Activated T-cell treated with anti-CD3 and anti-CD28 coated beads for 48 hours (primary cell): ENCODE measurements around the gene C5orf24.
"Not testable (repeated sequence)": the region's sequence is repeated elsewhere in the genome, so short reads cannot be mapped to it uniquely, and the experiment has no call there.

Experiments
- DNase-seq: peaks from one replicate; pipeline ENCODE4 v3.0.0-alpha.2; 2020; ENCODE audit warnings: low read depth

C5orf24 gene

DNA sequence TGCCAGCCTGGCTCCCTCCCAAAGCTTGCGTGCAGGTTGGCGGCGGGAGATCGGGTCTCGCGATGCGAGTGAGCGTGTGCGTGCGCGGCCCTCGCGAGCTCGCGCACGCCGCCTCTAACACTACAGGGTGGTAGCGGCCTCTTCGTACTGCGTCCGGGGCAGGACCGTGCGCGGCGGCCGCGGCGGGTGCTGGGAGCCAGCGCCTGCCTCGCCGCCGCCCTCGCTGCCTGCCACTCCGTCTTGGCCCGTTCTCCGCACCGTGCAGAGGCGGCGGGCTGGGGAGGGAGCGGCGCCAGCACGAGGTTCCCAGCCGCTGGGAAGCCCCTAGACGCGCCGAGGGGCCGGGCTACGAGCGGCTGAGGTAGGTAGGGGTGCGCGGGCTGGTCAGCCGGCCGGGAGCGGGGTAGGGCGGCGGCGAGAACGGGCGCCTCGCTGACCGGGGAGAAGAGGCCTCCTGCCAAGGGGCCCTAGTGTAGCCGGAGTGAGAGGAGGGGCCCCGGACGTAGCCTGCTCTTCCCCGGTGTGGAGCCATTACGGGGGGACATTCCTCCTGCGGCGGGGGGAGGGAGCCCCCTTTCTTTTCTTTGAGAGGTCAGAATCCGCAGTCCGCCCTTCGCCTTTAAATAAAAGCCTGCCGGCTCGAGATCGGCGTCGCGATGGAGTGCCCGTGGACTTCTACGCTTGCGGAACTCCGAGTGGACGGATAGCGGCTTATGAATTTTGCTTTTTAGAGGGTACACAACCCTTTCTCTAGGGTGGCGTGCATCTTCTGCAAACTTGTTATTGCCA, at the start of gene C5orf24:
C5orf24 (plus strand) TSS at position 117 of the 789 bp plus-strand sequence. CDS start 8,933 bp downstream, outside the sequence.
- DNase-seq: peak; percentile 91

DNA sequence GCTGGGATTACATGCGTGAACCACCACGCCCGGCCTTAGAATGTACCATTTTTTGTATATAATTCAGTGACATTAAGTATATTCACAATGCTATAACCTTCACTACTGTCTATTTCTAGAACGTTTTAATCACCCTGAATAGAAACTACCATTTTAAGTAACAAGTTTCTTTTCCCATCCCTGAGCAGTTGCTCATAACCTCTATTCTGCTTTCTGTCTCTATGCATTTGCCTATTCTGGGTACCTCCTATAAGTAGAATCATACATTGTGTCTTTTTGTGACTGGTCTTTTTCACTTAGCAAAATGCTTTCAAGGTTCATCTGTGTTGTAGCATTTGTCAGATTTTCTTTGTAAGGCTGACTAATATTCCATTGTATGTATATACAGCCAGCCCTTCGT, 47.3 kb upstream of the C5orf24 start:
- DNase-seq: no peak

DNA sequence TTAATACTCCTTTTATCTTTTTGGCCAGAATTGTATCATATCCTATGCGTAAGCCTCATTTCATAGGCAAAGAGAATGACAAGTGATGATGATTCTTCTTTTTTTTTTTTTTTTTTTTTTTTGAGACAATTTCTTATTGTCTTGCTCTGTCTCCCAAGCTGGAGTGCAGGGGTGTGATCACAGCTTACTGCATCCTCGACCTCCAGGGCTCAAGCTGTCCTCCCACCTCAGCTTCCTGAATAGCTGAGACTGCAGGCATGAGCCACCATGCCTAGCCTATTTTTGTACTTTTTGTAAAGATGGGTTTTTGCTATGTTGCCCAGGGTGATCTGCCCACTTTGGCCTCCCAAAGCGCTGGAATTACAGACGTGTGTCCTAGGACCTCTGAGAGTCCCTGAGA, 41.9 kb upstream of the C5orf24 start:
- no peak for DNase-seq

DNA sequence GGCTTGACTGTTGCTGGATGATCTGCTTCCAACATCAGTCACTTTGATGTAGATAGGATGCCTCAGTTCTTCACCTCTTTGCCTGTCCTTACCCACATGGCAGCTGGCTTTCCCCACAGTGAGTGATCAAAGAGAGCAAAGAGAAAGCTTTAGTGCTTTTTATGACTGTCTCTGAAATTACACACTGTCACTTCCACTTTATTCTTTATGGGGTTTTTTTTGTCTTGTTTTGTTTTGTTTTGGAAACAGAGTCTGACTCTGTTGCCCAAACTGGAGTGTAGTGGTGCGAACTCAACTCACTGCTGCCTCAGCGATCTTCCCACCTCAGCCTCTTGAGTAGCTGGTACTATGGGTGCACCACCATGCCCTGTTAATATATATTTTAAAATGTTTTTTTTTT, 32.4 kb upstream of the C5orf24 start:
- DNase-seq: no peak

DNA sequence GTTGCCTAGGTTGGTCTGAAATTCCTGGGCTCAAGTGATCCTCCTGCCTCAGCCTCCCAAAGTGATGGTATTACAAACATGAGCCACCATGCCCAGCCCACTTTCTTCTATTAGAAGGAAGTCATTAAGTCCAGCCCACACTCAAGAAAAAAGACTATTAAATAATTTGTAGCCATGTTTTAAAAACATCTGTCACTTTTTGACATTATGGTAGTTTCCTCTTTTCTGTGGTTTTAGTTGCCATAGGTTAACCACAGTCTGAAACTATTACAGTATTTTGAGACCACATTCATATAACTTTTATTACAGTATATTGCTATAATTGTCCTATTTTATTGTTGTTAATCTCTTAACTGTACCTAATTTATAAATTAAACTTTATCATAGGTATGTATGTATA, 31.9 kb upstream of the C5orf24 start:
- no peak for DNase-seq

DNA sequence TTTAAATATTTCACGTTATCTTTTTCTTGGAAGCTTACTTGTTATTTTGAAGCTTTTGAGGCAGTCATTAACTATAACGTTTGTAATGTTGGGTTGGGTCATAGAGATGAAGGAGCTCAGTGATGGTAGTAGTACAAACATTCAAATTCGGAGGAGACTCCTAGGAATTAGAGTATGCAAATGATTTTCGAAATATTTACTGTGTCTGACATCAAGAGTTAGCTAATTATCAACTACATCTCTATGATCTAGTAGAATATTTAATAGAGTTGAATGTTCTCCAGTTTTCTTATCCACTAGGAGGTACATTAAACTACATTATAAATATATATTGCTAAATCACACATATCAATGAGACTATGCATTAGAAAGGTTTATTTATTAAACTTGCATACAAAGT, 28.8 kb upstream of the C5orf24 start:
- no peak for DNase-seq

DNA sequence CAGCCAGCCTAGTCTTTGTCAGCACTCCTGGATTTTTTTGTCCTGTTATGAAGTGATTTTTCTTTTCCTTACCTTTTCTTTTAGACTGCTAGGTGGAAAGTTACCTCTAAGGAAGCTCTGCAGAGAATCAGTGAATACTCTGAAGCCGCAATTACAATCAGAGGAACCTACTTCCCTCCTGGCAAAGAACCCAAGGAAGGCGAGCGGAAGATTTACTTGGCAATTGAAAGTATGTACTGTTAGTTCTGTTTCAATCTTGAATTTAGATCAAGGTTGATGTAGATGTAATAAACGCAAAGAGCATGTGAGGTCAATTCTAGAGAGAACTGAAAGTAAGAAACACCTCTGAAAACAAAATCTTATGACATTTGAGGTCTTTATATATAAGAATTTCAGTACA, 27.0 kb upstream of the C5orf24 start:
- no peak for DNase-seq

DNA sequence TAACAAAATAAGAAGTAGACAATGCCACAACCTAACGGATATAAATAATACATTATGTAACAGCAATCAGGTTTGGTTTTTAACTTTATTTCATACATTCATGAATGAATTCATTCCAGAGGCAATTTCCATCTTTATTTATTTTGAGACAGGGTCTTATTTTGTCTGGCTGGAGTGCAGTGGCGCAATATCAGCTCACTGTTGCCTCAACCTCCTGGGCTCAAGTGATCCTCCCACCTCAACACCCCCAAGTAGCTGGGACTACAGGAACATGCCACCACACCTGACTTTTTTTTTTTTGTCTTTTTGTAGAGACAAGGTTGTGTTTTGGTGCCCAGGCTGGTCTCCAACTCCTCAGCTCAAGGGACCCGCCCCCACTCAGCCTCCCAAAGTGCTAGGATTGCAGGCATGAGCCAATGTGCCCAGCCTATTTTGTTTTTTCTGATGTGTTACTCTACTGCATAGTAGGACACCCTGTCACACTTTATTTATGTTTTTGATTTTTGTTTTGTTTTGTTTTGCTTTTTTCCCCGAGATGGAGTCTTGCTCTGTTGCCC, 26.3 kb upstream of the C5orf24 start:
- no peak for DNase-seq

DNA sequence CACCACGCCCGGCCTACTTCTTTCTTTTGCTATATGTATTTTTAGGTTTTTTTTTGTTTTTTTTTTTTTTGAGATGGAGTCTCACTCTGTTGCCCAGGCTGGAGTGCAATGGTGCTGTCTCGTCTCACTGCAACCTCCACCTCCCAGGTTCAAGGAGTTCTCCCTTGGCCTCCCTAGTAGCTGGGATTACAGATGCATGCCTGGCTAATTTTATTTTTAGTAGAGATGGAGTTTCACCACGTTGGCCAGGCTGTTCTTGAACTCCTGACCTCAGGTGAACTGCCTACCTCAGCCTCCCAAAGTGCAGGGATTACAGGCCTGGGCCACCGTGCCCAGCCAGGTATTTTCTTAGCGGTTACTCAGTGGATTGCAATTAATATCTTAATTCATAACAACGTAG, 23.9 kb upstream of the C5orf24 start:
- DNase-seq: no peak

DNA sequence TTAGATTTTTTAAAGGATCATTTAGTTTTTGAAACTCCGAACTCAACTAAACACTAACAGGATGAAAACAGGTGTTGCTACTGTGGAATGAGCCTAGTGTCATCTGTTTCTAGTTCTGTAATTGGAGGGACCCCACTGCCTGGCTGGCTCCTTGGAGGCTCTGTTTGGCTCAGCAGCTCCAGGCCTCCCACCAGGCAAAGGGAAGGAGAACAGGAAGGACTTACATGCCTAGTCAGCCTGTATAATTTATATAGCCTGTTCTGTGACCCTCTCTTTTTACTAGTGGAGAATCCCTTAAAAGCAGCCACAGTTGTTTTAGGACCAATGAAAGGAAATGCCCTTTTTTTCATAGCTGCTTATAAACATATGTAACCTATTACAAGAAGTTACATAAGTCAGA, 21.1 kb upstream of the C5orf24 start:
- no peak for DNase-seq

DNA sequence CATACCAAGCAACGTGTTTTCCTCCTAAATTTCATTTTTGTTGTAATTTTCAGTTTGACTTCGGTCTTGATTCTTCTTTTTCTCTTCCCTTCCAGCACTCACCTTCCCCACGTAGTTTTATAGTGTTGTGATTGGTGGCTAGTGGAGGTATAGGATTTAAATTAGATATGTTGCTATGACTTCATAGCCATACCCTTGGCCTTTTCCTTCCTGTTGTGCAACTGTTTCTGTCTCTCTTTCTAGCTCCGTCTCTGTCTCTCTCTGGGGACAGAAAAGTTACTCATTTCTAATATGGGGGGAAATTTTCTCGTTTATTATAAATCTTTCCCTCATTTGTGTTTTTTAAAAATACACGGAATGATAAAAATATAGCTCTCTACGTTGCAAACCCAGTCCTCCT, 20.6 kb upstream of the C5orf24 start:
- DNase-seq: no peak

DNA sequence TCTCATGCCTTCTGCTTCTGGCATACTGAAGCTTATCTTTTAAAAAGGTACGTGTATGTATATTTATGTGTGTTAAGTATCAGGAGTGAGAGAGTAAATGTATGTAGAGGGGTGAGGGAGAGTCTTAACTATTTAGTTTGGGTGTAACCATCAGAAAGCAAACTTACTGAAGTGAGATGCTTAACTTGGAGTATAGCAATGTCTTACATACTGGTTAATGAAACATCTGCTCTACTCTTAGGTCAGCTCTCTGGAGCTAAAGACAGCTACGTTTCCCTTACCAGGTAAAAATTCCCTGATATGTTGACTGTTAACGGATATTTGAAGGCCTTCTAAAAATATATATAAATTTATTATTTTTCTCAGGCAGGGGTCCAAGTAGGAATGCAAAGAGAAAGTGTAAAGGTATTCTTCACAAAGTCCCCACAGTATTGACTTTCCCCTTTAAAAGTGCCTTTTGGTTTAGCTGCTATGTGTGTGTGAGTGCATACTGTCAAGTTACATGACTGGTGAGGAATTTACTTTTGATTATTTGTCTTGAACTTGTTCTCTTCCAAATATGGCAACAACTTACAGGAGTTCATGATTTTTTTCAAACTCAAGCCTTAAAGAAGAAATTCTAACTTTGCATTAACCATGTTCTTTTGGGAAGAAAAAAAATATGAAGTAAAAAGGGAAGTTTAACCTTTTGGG, 12.3 kb upstream of the C5orf24 start:
- no peak for DNase-seq

DNA sequence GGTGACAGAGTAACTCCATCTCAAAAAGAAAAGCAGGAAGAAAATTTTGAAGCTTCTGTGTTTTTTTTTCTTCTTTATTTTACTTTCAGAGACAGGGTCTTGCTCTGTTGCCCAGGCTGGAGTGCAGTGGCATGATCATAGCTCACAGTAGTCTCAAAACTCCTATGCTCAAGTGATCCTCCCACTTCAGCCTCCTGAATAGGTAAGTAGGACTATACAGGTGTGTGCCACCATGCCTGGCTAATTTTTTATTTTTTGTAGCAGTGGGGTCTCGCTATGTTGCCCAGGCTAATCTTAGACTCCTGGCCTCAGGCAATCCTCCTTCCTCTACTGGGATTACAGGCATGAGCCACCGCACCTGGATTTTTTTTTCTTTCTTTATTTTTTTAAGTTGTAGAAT, 10.1 kb upstream of the C5orf24 start:
- no peak for DNase-seq

DNA sequence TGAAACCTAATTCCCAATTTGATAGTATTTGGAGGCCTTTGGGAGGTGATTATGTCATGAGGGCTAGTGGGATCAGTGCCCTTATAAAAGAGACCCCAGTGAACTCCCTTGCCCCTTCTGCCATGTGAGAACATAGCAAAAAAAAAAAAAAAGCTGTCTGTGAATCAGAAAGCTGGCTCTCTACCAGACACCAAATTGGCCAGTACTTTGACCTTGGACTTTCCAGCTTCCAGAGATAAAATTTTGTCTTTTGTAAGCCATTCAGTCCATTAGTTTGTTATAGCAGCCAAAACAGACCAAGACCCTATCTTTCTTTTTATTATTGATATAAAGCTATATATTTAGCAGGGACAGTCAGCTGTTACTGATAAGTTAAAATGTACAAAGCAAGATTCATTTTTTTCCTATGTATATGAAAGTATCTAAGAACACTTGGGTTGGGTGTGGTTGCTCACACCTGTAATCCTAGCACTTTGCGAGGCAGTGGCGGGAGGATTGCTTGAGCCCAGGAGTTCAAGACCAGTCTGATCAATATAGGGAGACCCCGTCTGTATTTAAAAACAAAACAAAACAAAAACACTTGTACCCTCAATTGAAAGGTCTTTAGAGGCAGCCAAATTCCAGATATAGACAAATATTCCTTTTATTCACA, 8.1 kb upstream of the C5orf24 start:
- no peak for DNase-seq

DNA sequence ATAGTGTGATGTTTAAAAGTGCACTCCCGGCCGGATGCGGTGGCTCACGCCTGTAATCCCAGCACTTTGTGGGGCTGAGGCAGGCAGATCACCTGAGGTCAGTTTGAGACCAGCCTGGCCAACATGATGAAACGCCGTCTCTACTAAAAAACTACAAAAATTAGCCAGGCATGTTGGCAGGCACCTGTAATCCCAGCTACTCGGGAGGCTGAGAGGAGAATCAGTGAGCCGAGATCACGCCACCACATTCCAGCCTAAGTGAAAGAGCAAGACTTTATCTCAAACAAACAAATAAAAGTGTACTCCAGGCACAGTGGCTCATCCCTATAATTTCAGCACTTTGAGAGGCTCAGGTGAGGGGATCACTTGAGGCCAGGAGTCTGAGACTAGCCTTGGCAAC, 7.4 kb upstream of the C5orf24 start:
- DNase-seq: not testable (repeated sequence)

DNA sequence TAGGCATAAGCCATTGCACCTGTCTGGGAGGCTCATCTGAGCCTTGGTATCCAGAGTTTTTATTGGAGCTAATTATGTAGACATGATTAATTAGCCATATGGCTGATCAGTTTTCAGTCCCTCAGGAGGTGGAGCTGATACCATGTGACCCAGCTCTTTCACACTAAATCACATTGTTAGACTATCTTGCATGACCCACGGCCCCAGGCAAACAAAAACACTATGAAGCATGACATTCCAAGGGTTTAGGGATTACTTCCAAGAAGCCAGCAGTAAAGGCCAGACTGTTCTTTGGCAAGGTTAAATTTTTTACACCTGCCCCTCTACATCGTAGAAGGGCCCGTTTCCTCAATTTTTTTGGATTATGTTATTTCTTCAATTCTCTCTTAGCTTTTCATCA, 5.0 kb upstream of the C5orf24 start:
- no peak for DNase-seq

DNA sequence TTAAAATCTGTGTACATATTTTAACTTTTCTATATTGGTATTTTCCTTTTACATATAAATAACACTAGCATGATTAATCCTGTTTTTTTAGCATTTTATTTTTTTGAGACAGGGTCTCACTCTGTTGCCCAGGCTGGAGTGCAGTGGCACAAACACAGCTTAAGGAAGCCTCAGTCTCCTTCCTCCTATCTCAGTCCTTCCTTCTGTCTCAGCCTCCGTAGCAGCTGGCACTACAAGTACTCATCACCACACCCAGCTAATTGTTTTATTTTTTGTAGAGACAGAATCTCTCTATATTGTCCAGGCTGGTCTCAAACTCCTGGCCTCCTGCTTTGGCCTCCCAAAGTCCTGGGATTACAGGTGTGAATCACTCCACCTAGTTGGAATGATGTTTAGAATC, 1.5 kb upstream of the C5orf24 start:
- no peak for DNase-seq

DNA sequence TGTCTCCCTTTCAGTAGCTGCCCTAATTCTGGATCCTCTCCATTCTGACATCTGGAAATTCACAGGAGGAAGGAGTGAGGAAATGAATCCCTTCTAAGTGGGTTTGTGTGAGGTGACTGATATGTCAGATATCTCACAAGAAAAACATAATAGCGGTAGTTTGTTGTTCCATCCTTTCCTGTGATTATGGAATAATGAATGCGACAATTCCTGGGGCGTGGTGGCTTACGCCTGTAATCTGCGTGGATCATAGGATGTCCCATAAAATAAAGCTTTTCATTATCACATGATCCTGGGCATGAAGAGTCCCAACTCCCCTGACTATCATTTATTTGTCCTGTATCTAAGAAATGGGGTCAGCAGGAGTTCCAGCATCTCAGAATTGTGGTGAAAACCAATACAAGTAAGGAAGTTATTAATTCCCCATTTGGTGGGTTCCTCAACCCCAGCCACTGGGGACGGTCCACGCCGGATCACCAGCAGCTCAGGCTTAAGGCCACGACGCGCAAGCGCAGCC, 375 bp upstream of the C5orf24 start:
- no peak for DNase-seq

DNA sequence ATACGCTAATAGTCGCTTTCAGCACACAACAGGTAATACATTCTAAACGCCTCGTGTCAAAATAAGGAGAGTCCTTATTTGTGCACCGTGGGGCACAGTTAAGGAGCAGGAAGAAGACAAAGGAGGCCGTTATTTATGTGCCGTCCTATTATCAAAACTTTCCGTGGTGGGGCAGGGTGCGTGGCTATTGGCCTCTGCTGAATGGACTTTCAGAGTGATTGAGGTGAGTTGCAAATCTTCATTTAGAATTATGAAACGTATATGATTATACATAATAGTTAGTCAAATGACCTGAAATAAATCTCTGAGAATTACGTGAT, 833 bp downstream of the C5orf24 start:
- peak; percentile 15 for DNase-seq

DNA sequence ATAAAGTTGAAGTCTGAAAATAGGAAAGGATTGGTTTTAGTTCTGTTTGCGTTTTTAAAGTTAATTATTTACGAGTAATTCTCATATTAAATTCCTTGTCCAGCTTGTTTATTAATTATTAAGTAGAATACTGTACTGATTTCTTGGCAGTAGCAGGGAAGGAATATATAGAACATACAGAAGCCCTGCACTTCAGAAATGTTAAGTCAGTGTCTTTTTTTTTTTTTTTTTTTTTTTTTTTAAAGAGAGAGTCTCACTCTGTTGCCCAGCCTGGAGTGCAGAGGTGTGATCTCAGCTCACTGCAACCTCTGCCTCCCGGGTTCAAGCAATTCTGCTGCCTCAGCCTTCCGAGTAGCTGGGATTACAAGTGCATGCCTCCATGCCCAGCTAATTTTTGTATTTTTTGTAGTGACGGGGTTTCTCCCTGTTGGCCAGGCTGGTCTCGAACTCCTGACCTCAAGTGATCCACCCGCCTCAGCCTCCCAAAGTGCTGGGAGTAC, 3.7 kb downstream of the C5orf24 start:
- not testable (repeated sequence) for DNase-seq

DNA sequence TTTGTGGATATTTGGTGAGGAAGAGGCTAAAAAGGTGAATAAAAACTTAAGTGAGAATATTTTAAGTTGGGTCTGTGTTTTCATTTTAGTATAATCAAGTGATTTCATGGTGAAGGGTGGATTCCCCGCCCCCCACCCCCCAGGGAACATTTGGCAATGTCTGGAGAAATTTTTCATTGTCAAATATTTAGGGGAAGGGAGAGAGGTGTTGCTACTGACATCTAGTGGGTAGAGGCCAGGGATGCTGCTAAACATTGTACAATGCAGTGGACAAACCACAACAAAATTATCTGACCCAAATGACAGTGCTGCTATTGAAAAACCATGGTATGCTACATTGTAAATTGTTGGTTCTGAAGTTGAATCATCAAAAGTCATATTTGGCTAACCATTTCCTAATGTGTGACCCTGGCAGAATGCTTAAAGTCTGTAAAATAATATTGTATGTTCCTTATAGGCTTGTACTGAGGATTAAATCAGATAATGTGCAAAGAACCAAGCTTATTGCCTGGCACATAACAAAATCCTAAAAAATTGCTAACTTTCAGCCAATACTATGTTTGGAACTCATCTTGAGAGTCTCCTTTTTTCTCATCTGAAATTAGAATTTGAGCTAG, 5.6 kb downstream of the C5orf24 start:
- no peak for DNase-seq

DNA sequence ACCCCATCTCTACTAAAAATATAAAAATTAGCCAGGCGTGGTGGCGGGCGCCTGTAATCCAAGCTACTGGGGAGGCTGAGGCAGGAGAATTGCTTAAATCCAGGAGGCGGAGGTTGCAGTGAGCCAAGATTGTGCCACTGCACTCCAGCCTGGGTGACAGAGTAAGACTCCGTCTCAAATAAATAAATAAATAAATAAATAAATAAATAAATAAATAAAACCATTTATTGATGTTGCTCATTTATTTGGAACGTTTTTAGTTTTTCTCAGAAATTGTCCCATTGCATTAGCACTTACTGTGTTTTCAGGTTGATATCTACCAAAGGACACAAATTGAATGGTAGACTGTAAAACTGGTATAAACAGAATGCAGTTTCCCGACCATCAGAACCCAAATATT, 10.7 kb downstream of the C5orf24 start:
- DNase-seq: not testable (repeated sequence)
